Smooth muscle cell (in vitro differentiated cells): ENCODE data around the gene SLC38A10. TPM values are rescaled to one million over a fixed set of nuclear protein-coding genes. Genes with fewer than 3 reads are reported as not detected.

ENCODE experiments used
- DNase-seq: peaks from one replicate; lab custom pipeline; 2025; ENCODE audit not compliant: unreplicated experiment; lab: John Stamatoyannopoulos, UW
- H2AFZ ChIP-seq: fragments of 200-600 bp; sonication (generic); 2 replicates; pipeline ENCODE4 v1.6.0; 2016; ENCODE audit warnings: antibody characterized with exemption, low read depth, mild to moderate bottlenecking
- H3F3A ChIP-seq: fragments of 200-600 bp; sonication (generic); 2 replicates; pipeline ENCODE4 v1.6.0; 2017; ENCODE audit warnings: antibody characterized with exemption, low read depth
- H3K27ac ChIP-seq: fragments of 200-600 bp; sonication (generic); 2 replicates; pipeline ENCODE4 v1.5.1; 2016; ENCODE audit warnings: low read depth, mild to moderate bottlenecking
- H3K27me3 ChIP-seq: fragments of 200-600 bp; sonication (generic); 2 replicates; pipeline ENCODE4 v1.6.1; 2016; ENCODE audit warnings: low read depth, mild to moderate bottlenecking
- H3K36me3 ChIP-seq: fragments of 200-600 bp; sonication (generic); 2 replicates; pipeline ENCODE4 v1.5.1; 2016; ENCODE audit warnings: low read depth
- H3K4me1 ChIP-seq: fragments of 200-600 bp; sonication (generic); 2 replicates; pipeline ENCODE4 v1.5.1; 2016; ENCODE audit warnings: low read depth
- H3K4me2 ChIP-seq: fragments of 200-600 bp; sonication (generic); 2 replicates; pipeline ENCODE4 v1.6.0; 2016; ENCODE audit warnings: mild to moderate bottlenecking
- H3K4me3 ChIP-seq: fragments of 200-600 bp; sonication (generic); 2 replicates; pipeline ENCODE4 v1.5.1; 2016; ENCODE audit warnings: mild to moderate bottlenecking
- H3K79me2 ChIP-seq: fragments of 200-600 bp; sonication (generic); 2 replicates; pipeline ENCODE4 v1.6.0; 2016; ENCODE audit warnings: low read depth, mild to moderate bottlenecking
- H3K9ac ChIP-seq: fragments of 200-600 bp; sonication (generic); 2 replicates; pipeline ENCODE4 v1.6.0; 2016; ENCODE audit warnings: low read depth
- H3K9me3 ChIP-seq: fragments of 200-600 bp; sonication (generic); replicated peaks from 2 replicates; pipeline ENCODE4 v1.5.1; 2016; ENCODE audit warnings: low read depth
- H4K20me1 ChIP-seq: fragments of 200-600 bp; sonication (generic); 2 replicates; pipeline ENCODE4 v1.6.0; 2016; ENCODE audit warnings: low read depth
- CTCF ChIP-seq: fragments of 200-600 bp; sonication (generic); IDR thresholded peaks from 2 replicates; pipeline ENCODE4 v1.5.1; 2017; ENCODE audit warnings: borderline replicate concordance, mild to moderate bottlenecking, antibody characterized with exemption; ENCODE audit not compliant: insufficient read depth, poor library complexity, severe bottlenecking
- WGBS: methylation state at CpG from one replicate; pipeline ENCODE4 v1.1.7; 2016; ENCODE audit warnings: low lambda C conversion rate; 5-methylcytosine and 5-hydroxymethylcytosine counted together
- polyA plus RNA-seq: library from polyadenylated mRNA; unstranded; fragments of >200 nt; fragmentation: Nextera tagmentation; extraction: Ambion mirVana; gene quantifications from 2 replicates; pipeline ENCODE4 v1.2.1, GENCODE V29; 2016
- total RNA-seq: library from RNA; depleted of rRNA; stranded (reverse); fragments of >200 nt; gene quantifications from 2 replicates; pipeline ENCODE4 v1.2.3, GENCODE V29; 2014

Gene SLC38A10
- total and polyA plus RNA-seq, 2 experiments from 2014 or later = 61.6 to 97.1 TPM

- Histone ChIP-seq H3K9me3 (no peaks in the 10 kb centered on the region), H4K20me1 (peaks cover 12% of the 10 kb centered on the region), H3K9ac (no peak overlapping the region), H3K4me1 (peaks cover 25% of the 10 kb centered on the region), H3K79me2 (peaks cover 28% of the 10 kb centered on the region), H3K36me3 (no peaks in the 10 kb centered on the region), H3K4me3 (no peak overlapping the region), H3K27ac (no peak overlapping the region), H3K4me2 (no peak overlapping the region), H3K27me3 (no peaks in the 10 kb centered on the region), H2AFZ (no peak overlapping the region), H3F3A (peaks cover 11% of the 10 kb centered on the region)
- TF ChIP-seq CTCF = no peak
- no peak for DNase-seq
- 78% methylated on average over 12 of the region's 12 CpGs for WGBS
Observed at GRCh38 chr17:81334391-81334901, 39.3 kb upstream of the SLC38A10 start.

GRCh38 chr17:81333616-81334368, 38.7 kb upstream of the SLC38A10 start:
- H4K20me1 ChIP-seq = peaks cover 5% of the 10 kb centered on the region
- WGBS = 90% methylated on average over 15 of the region's 24 CpGs
- H2AFZ ChIP-seq = no peak overlapping the region
- no peaks in the 10 kb centered on the region for H3K36me3 ChIP-seq
- no peaks in the 10 kb centered on the region for H3K9me3 ChIP-seq
- no peak for TF ChIP-seq CTCF
- DNase-seq = no peak
- peaks cover 21% of the 10 kb centered on the region for H3K79me2 ChIP-seq
- H3K4me2 ChIP-seq = no peak overlapping the region
- peaks cover 12% of the 10 kb centered on the region for H3F3A ChIP-seq
- H3K4me1 ChIP-seq = peaks cover 25% of the 10 kb centered on the region
- no peak overlapping the region for H3K4me3 ChIP-seq
- no peak overlapping the region for H3K27ac ChIP-seq
- no peak overlapping the region for H3K9ac ChIP-seq
- H3K27me3 ChIP-seq = no peaks in the 10 kb centered on the region

- Histone ChIP-seq H3K4me2 (no peak overlapping the region), H3K79me2 (peaks cover 14% of the 10 kb centered on the region), H3K4me3 (no peak overlapping the region), H3K9ac (no peak overlapping the region), H3K9me3 (no peaks in the 10 kb centered on the region), H3K36me3 (no peaks in the 10 kb centered on the region), H3K4me1 (peaks cover 29% of the 10 kb centered on the region), H4K20me1 (no peaks in the 10 kb centered on the region), H3K27ac (no peak overlapping the region), H3K27me3 (no peaks in the 10 kb centered on the region), H2AFZ (no peak overlapping the region), H3F3A (peaks cover 5% of the 10 kb centered on the region)
- DNase-seq = no peak
- WGBS = 85% methylated on average over 23 of the region's 23 CpGs
- TF ChIP-seq CTCF = no peak
Observed at GRCh38 chr17:81332914-81333528, 37.9 kb upstream of the SLC38A10 start.
